Measurements from ENCODE around the gene SUCLA2. TPM values are rescaled to one million over a fixed set of nuclear protein-coding genes. Genes with fewer than 3 reads are reported as not detected.
A peak's percentile ranks its signal among the peaks of the same experiment; 100 is the strongest.

The SUCLA2 gene
- total and polyA plus RNA-seq, 9 of the 15 experiments (the other 6 are each of a cell fraction or from before 2014, with no cell fraction given), result 23.3 to 52.9 (median 35.8) TPM

DNA sequence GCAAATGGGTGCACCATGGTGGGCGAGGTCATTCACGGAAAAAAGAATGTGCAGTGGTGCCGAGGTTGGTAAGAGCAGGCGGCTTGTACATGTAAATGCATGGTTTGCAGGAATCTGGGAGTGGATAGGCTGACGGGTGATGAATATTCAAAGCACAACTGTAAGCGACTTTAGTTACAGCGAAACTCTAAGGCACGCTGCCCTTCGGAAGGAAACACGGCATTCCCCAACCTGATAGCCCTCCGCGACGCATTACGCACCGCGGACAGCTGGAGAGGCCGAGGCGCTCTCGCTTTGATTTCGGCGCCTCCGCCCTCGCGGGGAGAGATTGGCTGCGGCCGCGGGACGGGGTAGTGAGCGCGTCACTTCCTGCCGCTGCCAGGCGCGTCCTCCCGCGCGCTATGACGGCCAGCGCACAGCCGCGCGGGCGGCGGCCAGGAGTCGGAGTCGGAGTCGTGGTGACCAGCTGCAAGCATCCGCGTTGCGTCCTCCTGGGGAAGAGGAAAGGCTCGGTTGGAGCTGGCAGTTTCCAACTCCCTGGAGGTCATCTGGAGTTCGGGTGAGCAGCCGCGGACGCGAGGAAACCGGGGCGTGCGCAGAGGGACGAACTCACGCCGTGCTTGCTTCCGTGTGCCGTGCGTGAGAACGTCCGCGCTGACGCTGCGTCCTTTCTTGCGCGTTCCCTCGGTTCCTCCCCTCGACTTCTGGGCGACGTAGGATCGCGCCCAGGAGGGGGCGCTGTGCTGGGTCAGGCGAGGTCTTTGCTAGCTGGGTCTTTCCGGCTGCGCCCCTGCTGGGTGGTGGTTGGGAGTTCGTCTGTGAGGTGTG is 36.5 kb upstream of the SUCLA2 start, which contains the start of gene NUDT15 (continued):
- TF ChIP-seq ASH1L (IDR thresholded peaks at IDR 0.05; ENCODE audit: borderline replicate concordance, low read depth, partially characterized antibody), result no peak
- TF ChIP-seq TAL1 (IDR thresholded peaks at IDR 0.05), result no peak
- TF ChIP-seq U2AF2 (optimal IDR thresholded peaks at IDR 0.05; ENCODE audit: low read depth, low read length), result no peak
- peak; percentile 96 for TF ChIP-seq EP400 (IDR thresholded peaks at IDR 0.05)
- TF ChIP-seq CBX5 (IDR thresholded peaks at IDR 0.05; ENCODE audit: borderline replicate concordance, low read depth), result no peak
- no peak for TF ChIP-seq MTA2 (IDR thresholded peaks at IDR 0.05; ENCODE audit: low read depth)
- no peak for TF ChIP-seq TCF3 (CRISPR knock-in tag; IDR thresholded peaks at IDR 0.05)
- TF ChIP-seq POLR2AphosphoS2 (IDR thresholded peaks at IDR 0.05; ENCODE audit: low read length), result 0 out of 2 replicates have a peak, but pooled peaks have one; percentile 75
- TF ChIP-seq ZNF217 (CRISPR knock-in tag; IDR thresholded peaks at IDR 0.05), result no peak
- peak; percentile 64; the same call in 1 of the 2 replicates for TF ChIP-seq ZNF431 (CRISPR knock-in tag; IDR thresholded peaks at IDR 0.05)
- TF ChIP-seq, protein P1, sequence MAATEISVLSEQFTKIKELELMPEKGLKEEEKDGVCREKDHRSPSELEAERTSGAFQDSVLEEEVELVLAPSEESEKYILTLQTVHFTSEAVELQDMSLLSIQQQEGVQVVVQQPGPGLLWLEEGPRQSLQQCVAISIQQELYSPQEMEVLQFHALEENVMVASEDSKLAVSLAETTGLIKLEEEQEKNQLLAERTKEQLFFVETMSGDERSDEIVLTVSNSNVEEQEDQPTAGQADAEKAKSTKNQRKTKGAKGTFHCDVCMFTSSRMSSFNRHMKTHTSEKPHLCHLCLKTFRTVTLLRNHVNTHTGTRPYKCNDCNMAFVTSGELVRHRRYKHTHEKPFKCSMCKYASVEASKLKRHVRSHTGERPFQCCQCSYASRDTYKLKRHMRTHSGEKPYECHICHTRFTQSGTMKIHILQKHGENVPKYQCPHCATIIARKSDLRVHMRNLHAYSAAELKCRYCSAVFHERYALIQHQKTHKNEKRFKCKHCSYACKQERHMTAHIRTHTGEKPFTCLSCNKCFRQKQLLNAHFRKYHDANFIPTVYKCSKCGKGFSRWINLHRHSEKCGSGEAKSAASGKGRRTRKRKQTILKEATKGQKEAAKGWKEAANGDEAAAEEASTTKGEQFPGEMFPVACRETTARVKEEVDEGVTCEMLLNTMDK (IDR thresholded peaks at IDR 0.05; ENCODE audit: borderline replicate concordance, insufficient read depth, low read depth, low read length, poor library complexity, severe bottlenecking), result peak; percentile 94
- TF ChIP-seq IFI16 (CRISPR knock-in tag; IDR thresholded peaks at IDR 0.05), result no peak
- no peak for TF ChIP-seq ZNF146 (CRISPR knock-in tag; IDR thresholded peaks at IDR 0.05; ENCODE audit: unreplicated experiment)
- TF ChIP-seq NFXL1 (CRISPR knock-in tag; IDR thresholded peaks at IDR 0.05), result no peak
- peak; percentile 73; the same call in 1 of the 2 replicates for TF ChIP-seq ERF (CRISPR knock-in tag; IDR thresholded peaks at IDR 0.05)
- no peak for TF ChIP-seq NBN (IDR thresholded peaks at IDR 0.05; ENCODE audit: low read depth)
- TF ChIP-seq PHF20 (IDR thresholded peaks at IDR 0.05; ENCODE audit: partially characterized antibody), result peak; percentile 83
- TF ChIP-seq, protein P2, sequence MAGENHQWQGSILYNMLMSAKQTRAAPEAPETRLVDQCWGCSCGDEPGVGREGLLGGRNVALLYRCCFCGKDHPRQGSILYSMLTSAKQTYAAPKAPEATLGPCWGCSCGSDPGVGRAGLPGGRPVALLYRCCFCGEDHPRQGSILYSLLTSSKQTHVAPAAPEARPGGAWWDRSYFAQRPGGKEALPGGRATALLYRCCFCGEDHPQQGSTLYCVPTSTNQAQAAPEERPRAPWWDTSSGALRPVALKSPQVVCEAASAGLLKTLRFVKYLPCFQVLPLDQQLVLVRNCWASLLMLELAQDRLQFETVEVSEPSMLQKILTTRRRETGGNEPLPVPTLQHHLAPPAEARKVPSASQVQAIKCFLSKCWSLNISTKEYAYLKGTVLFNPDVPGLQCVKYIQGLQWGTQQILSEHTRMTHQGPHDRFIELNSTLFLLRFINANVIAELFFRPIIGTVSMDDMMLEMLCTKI (IDR thresholded peaks at IDR 0.05; ENCODE audit: partially characterized antibody), result no peak
- no peak for TF ChIP-seq SRSF7 (optimal IDR thresholded peaks at IDR 0.05; ENCODE audit: low read depth, low read length)
- TF ChIP-seq ELF4 (CRISPR knock-in tag; IDR thresholded peaks at IDR 0.05), result peak; percentile 9; the same call in 1 of the 2 replicates
- TF ChIP-seq ZNF707 (CRISPR knock-in tag; conservative IDR thresholded peaks at IDR 0.05), result no peak
- TF ChIP-seq SMARCB1 (IDR thresholded peaks at IDR 0.05; ENCODE audit: insufficient read length, low read depth), result no peak

All from K562 (cell line).